HFFc6 (cell line): ENCODE data around the gene AGMAT. TPM values are rescaled to one million over a fixed set of nuclear protein-coding genes. Genes with fewer than 3 reads are reported as not detected.

Experiments used
- DNase-seq: peaks from one replicate; pipeline ENCODE4 v3.0.0-alpha.2; 2018
- H3K27ac Mint-ChIP-seq: 2 replicates; pipeline ENCODE4 v1.8.0; 2020; ENCODE audit warnings: mild to moderate bottlenecking, mixed read lengths
- H3K27me3 Mint-ChIP-seq: 2 replicates; pipeline ENCODE4 v1.8.0; 2021; ENCODE audit warnings: mild to moderate bottlenecking, moderate library complexity, mixed read lengths; ENCODE audit not compliant: insufficient read depth
- H3K36me3 Mint-ChIP-seq: 2 replicates; pipeline ENCODE4 v1.8.0; 2021; ENCODE audit warnings: low read depth, mixed read lengths
- H3K4me1 Mint-ChIP-seq: 2 replicates; pipeline ENCODE4 v1.8.0; 2020; ENCODE audit warnings: low read depth, mixed read lengths
- H3K4me3 Mint-ChIP-seq: 2 replicates; pipeline ENCODE4 v1.8.0; 2020; ENCODE audit warnings: mild to moderate bottlenecking, moderate library complexity, mixed read lengths
- H3K9me3 Mint-ChIP-seq: 2 replicates; pipeline ENCODE4 v1.8.0; 2020; ENCODE audit warnings: mild to moderate bottlenecking, mixed read lengths
- CTCF ChIP-seq: fragments of 200-600 bp; sonication (generic); IDR thresholded peaks from 2 replicates; pipeline ENCODE4 v1.5.0; 2021; ENCODE audit warnings: antibody characterized with exemption, mild to moderate bottlenecking
- total RNA-seq, 6 experiments: library from RNA; stranded (reverse); fragmentation: NEBNext Ultra II Directional; extraction: Animal tissue kit (Norgen Biotek cat#: 25700); gene quantifications; 2 replicates in 1 of 6; 3 replicates in 5 of 6; pipeline ENCODE4 v1.2.3, GENCODE V29; 2021

Gene AGMAT
- total RNA-seq, 6 experiments from 2014 or later: 0.07 to 0.14 (median 0.09) TPM; not detected in 3

DNA sequence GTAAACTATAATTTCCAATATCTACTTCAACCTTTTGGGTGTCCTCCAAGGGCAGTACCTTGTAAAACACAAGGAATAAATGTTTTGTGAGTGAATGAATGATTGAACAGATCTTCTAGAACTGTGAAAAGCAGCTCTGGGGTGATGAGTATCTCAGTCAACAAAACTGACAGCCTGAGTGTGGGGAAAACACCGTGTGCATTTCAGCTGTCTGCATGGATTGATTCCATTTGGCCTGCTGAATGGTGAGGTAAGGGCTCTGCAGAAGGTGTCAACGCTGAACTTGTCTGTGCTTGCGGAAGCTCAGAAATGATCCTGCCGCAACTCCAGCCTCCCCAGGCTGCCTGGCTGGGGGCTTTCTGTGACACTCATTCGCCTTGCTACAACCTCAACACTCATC, 7.4 kb upstream of the AGMAT start:
- TF ChIP-seq CTCF: no peak
- Mint-ChIP-seq H3K4me1 (peaks cover 8% of the 10 kb centered on the region), H3K36me3 (no peaks in the 10 kb centered on the region; the same call in 1 of the 2 replicates), H3K27ac (no peak overlapping the region), H3K27me3 (peaks cover 5% of the 10 kb centered on the region; the same call in 1 of the 2 replicates), H3K4me3 (no peak overlapping the region), H3K9me3 (peaks cover 7% of the 10 kb centered on the region; the same call in 1 of the 2 replicates)
- DNase-seq: no peak

GRCh38 chr1:15583016-15583706, 1.7 kb downstream of the AGMAT start:
- DNase-seq: no peak
- no peaks in the 10 kb centered on the region for H3K4me1 Mint-ChIP-seq
- H3K4me3 Mint-ChIP-seq: no peak overlapping the region
- no peak for TF ChIP-seq CTCF
- H3K27me3 Mint-ChIP-seq: peaks cover 9% of the 10 kb centered on the region
- no peak overlapping the region for H3K27ac Mint-ChIP-seq
- no peaks in the 10 kb centered on the region; the same call in 1 of the 2 replicates for H3K36me3 Mint-ChIP-seq
- peaks cover 3% of the 10 kb centered on the region; the same call in 1 of the 2 replicates for H3K9me3 Mint-ChIP-seq

GRCh38 chr1:15579683-15580047, 5.2 kb downstream of the AGMAT start:
- H3K4me3 Mint-ChIP-seq: no peak overlapping the region
- TF ChIP-seq CTCF: no peak
- H3K27me3 Mint-ChIP-seq: peaks cover 8% of the 10 kb centered on the region
- DNase-seq: no peak
- no peaks in the 10 kb centered on the region for H3K36me3 Mint-ChIP-seq
- H3K27ac Mint-ChIP-seq: no peak overlapping the region
- no peaks in the 10 kb centered on the region for H3K9me3 Mint-ChIP-seq
- no peaks in the 10 kb centered on the region for H3K4me1 Mint-ChIP-seq

DNA sequence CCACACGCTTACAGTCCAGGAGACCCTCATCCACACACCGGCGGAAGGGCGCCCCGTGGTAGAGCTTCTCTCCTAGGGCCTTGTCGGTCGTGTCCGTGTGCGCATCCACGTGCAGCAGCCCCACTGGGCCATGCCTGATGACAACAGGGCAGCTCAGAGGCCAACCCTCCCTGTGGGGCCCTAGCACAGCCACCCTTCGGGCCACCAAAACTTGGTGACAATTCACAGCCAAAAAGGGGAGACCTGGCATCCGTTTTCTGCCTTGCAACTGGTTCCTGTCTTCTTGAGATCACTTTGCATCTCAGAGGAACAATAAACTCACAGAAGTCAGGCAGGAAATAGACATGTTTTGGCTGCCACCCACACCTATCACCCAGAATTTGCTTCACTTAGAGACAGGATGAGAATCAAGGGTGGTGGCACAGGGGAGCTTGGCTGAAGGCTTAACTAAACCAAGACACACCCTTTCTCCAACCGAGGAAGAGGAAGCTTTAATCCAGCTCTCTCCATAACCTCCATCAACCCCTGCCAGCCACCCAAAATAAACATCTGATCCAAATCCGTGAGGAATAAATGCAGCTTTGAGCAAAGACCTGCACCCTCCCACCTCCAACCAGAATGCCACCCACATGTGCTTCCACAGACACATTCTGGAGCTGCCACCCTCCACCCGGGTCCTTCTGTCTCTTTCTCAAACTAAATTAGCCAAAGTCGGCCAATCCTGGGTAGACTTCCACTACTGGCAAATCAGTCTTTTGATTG, 5.7 kb downstream of the AGMAT start:
- Mint-ChIP-seq H3K4me3 (no peak overlapping the region), H3K36me3 (no peaks in the 10 kb centered on the region), H3K27me3 (peaks cover 5% of the 10 kb centered on the region), H3K4me1 (no peaks in the 10 kb centered on the region), H3K27ac (no peak overlapping the region), H3K9me3 (no peaks in the 10 kb centered on the region)
- DNase-seq: no peak
- TF ChIP-seq CTCF: no peak

DNA sequence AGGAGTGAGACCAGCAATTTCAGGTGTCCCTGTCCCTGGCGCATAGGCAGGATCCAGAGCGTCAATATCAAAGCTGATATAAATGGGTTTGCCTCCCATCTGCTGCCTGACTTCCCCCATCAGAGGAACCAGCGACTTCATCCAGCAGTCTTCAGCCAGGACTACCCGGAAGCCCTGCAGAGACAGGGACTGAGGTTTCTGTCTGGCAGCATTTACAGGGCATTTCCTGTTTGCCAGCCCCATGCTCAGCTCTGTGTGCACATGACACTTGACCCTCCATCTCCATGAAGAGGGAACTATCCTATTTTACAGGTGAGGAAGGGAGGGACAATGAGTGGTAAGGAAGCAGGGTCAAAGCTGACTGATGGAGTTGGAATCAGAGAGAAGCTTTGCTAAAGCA, 7.2 kb downstream of the AGMAT start:
- Mint-ChIP-seq H3K27ac (no peak overlapping the region), H3K4me1 (no peaks in the 10 kb centered on the region), H3K9me3 (no peaks in the 10 kb centered on the region), H3K4me3 (no peak overlapping the region), H3K27me3 (peaks cover 4% of the 10 kb centered on the region), H3K36me3 (no peaks in the 10 kb centered on the region)
- TF ChIP-seq CTCF: no peak
- DNase-seq: no peak
